NCI-H2171 (cell line): Measurements from ENCODE around the gene FKBP15.

ENCODE experiments used
- DNase-seq: peaks from one replicate; lab custom pipeline; 2025; lab: John Stamatoyannopoulos, UW

Gene FKBP15

DNA sequence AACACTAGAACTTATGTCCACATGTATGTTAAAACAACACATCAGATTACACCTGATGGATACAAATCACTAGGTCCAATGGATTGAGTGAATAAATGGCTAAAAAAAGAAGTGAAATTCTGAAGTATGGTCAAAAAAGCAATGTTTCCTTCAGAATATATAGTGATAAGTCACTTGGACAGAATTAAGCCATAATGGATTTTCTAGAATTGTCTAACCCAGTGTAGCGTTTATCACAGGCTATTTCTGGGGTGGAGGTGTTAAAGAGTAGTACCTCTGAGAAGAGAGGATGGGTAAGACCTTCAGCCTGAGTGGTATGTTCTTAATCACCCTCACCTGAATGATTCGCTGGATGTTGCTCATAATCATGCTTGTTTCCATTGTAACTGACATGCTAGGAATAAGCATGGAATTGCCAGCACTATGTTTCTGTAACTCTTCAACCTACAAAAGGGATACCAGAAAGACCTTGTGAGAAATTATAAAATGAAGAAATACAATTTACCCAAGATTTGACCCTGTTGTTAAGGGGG, 37.1 kb downstream of the FKBP15 start:
- DNase-seq, result no peak

- no peak for DNase-seq
Measured at GRCh38 chr9:113181165-113181564, 39.9 kb downstream of the FKBP15 start.

- DNase-seq, result no peak
Measured at GRCh38 chr9:113179839-113180238, 41.2 kb downstream of the FKBP15 start.

- no peak for DNase-seq
Measured at GRCh38 chr9:113178087-113178486, 43.0 kb downstream of the FKBP15 start.

GRCh38 chr9:113177251-113177650, 43.8 kb downstream of the FKBP15 start:
- no peak for DNase-seq

- DNase-seq, result no peak
Measured at GRCh38 chr9:113176803-113177202, 44.3 kb downstream of the FKBP15 start.

DNA sequence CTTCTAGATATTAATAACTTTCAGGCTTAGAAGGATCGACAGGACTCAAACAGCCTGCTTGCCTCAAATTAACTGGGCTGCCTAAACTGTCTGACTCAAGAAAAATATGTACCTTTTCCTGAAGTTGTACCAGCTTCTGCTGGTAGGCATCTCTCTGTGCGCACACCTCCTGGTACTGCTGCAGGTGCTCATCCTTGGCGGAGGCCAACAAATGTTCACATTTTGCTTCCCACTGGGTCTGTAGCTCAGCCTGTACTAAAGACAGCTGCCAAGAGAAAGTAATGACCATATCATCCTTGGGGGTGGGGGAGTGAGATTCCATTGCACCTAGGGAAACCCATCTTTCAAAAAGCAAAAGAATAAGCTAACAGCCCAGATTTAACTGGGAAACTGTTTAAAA, 47.7 kb downstream of the FKBP15 start:
- DNase-seq, result no peak

- no peak for DNase-seq
Measured at GRCh38 chr9:113168809-113169208, 52.3 kb downstream of the FKBP15 start.

- no peak for DNase-seq
Measured at GRCh38 chr9:113166039-113166438, 55.0 kb downstream of the FKBP15 start.

DNA sequence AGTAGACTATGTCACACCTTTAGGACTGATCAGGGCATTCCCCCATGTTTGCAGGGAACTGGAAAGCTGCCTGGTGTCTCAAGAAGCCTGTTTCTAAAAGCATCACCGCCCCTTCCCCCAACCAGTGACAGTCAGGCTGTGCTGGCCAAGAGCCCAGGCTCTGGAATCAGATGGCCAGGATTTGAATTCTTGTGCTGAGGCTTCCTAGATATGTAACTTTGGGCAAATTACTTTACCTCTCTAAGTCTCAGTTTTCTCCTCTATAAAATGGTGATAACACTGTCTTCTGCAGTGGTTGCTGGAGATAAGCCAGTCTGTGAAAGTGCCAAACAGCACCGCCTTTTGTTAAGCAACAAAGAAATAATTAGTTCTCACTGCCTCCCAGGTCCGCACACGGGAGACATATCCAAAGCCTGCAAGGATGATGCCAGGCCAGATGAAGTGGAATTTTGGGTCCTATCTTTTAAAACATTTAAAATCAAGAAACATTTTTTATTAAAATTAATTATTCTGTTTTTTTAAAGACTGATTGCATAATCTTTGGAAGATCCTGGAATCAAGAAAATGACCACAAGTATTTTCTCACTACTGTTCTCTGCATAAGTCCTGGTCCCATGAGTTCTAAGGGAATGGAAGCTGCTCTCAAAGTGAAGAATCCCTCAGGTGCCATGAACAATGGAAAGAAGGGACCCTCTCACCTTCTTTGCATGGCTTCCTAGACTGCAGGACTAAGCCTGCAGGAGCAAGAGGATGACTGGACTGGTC, 56.4 kb downstream of the FKBP15 start:
- DNase-seq, result no peak

- no peak for DNase-seq
Measured at GRCh38 chr9:113163001-113163400, 58.1 kb downstream of the FKBP15 start.

- DNase-seq, result no peak
Measured at GRCh38 chr9:113160571-113160970, 60.5 kb downstream of the FKBP15 start.

DNA sequence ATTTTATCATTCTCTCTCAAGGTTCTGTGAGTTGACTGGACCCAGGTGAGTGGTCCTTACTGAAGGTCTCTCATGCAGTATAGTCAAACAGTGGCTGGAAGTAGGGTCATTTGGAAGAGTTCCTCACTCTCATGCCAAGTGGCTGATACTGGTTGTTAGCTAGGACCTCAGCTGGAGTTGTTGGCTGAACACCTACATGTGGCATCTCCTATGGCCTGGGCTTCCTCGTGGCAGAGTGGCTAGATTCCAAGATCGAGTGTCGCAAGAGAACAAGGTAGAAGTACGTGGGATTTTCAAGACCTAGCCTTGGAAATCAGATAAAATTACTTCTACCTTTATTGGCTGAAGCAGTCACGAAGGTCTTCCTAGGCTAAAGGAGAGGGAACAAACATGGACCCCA, 62.6 kb downstream of the FKBP15 start:
- DNase-seq, result no peak

DNA sequence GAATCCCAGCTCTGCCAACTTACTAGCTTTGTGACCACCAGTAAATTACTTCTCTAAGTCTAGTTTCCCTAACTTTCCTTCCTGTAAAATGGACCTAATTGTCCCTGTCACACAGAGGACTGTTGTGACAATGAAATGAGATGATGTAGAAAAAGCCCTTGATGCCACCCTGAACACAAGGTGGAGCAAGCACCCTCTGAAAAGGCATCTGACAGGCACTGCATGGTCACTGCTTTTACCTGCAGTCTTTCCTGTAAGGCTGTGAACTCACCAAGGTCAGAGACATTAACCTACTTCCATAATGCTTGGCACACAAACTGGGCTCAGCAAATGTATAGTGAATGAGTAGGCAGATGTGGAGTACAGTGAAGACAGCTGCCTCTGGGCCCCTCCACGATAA, 64.2 kb downstream of the FKBP15 start:
- no peak for DNase-seq

DNA sequence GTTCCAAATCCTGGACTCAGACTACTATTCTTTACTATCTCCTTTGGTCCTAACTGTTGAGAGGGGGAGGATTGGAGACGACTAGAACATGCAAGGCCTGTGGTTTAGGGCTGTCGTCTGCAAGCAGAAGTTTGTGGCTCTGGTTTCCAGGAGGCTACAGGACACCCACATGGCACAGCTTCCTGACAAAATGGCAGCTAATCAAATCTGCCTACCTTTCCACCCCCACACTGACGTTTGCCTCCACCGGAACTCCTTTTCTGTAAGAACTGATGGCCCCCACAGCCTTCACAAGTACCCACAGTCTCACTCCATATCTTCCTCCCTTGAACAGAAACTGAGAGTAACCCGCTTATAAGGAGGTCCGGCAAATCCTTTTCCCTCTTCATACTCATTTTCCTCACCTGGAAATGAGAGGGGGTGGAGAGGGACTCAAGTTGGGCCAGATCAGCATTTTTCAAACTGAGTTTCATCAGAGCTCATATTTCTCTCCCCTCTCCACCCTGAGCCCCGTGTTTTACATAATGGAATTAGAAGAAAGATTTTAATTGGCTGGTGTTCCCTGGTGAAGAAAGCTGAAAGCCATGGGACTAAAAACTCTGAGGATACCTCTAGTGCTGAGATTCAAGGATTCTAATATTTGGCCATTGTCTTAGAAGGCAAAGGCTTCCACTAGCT, 65.0 kb downstream of the FKBP15 start:
- DNase-seq, result no peak

- DNase-seq, result no peak
Measured at GRCh38 chr9:113154946-113155345, 66.1 kb downstream of the FKBP15 start.

DNA sequence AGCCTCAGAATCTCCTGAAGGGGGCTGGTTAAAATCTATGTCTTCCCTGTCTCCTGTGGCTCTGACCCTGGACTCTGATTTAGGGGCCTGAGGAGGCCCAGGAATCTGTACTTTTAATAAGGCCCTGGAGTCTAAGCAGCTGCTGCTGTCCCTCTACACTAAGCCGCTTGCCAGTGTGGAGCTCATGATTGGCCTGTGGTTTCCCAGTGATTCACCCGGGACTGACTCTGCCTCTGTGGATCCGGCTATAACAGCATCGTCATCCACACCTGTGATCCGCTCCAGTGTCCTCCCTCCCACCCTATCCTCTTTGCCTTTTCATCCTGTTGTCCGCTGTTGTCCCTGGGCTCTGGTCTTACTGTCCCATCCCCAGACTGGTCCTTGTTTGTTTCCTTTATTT, 66.6 kb downstream of the FKBP15 start:
- no peak for DNase-seq

DNA sequence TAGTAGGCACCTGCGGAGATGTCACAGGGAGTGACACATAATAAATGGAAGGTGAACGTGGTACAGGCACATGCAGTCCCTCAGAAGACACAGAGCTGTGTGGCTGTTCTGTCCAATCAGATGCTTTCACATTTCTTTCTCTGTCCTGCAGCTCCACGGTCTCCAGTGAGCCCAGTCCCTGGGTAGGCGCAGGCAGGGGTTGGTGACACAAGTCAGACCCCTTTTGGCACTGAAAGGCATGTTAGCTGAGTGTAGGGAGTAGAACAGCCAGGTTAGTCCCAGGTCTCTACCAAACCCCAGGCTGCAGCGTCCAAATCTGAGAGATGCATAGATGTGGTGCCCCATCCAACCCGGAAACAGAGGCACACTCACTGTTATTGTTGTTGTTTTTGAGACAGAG, 67.5 kb downstream of the FKBP15 start:
- no peak for DNase-seq

DNA sequence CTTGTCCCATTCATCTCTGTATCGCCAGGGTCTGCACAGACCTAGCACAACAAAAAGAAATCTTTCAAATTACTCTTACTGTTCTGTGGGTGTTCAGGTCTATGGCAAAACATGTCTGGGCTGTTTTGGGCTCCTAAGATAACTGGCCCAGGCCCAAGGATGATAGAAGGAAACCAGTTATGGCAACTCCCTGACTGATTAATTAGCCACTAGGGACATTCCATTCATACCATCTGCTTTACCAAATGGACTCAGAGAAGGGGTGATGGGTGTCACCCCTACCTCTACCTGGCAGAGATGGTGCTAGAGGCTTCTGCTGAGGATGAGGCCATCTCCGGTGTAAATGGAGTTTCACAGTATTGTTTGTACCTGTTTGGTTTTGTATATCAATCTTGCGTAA, 68.4 kb downstream of the FKBP15 start:
- peak; percentile 27 for DNase-seq

DNA sequence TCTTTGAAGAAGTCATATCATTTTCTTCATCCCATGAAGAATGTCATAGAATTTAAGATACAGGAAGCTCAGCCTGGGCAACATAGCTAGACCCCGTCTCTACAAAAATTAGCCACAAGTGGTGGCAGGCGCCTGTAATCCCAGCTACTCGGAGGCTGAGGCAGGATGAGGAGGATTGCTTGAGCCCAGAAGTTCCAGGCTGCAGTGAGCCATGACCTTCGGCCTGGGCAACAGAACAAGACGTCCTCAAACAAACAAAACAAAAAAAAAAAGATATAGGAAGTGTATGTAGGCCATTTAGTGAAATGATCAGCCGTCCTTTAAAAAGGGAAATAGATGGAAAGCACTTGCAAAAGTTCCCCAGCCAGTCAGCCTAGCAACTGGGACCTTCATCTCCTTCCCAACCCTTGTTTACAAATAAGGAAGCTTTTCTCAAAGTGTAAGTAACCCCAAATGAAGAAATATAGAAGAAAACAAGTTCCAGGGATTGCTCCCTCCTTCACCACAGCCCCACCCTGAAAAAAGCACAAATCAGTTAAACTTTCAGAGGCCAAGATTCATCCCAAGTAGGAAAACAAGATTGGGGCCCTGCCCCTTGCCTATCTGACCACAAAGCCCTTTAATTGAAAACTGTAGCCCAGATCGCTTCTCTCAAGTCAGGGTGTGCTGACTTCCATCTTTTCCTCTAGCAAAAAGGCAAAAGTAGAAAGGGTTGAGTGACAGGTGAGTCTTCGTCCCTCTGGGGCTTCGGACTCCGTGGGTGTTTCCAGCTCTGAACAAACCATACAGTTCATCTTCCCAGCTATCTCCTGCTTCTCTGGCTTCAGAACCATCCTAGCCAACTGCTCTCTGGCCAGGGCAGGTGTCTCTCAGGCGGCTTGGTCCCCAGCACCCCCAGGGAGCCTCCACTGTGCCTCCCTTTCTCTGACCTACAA, 69.1 kb downstream of the FKBP15 start:
- no peak for DNase-seq

GRCh38 chr9:113150670-113151611, 70.1 kb downstream of the FKBP15 start, which contains the start of gene SLC31A2:
Gene SLC31A2 (plus strand): TSS chr9:113151007. CDS start chr9:113151075, 68 bp downstream.
- peak; percentile 93 for DNase-seq
